HAP-1 (cell line): Measurements from ENCODE around the gene CTNS.
A peak's percentile ranks its signal among the peaks of the same experiment; 100 is the strongest.

ENCODE experiments used
- DNase-seq, 2 experiments: peaks; one replicate each; pipeline ENCODE4 v3.0.0-alpha.2; 2016 to 2020; ENCODE audit warnings: low spot score in 2 of 2
- H3K27me3 ChIP-seq: fragments of 250-450 bp; sonication (Bioruptor Pico); 2 replicates; pipeline ENCODE4 v1.5.1; 2020; ENCODE audit warnings: low read depth, mild to moderate bottlenecking, moderate library complexity
- H3K36me3 ChIP-seq: fragments of 250-450 bp; sonication (Bioruptor Pico); replicated peaks from 2 replicates; pipeline ENCODE4 v1.5.1; 2020; ENCODE audit warnings: mild to moderate bottlenecking
- H3K4me1 ChIP-seq: fragments of 250-450 bp; sonication (Bioruptor Pico); 2 replicates; pipeline ENCODE4 v1.5.1; 2020; ENCODE audit warnings: mild to moderate bottlenecking
- H3K4me3 ChIP-seq: fragments of 250-450 bp; sonication (Bioruptor Pico); 2 replicates; pipeline ENCODE4 v1.5.1; 2020; ENCODE audit warnings: mild to moderate bottlenecking, moderate library complexity
- H3K9me3 ChIP-seq: fragments of 250-450 bp; sonication (Bioruptor Pico); 2 replicates; pipeline ENCODE4 v1.5.1; 2020; ENCODE audit warnings: mild to moderate bottlenecking, moderate library complexity
- in situ Hi-C: fragments of 300-500 bp; cut with MboI; formaldehyde crosslinking; loops from 3 replicates; pipeline ENCODE4 v1.14.3; 2020; ENCODE audit warnings: low sequenced_read_pairs, inconsistent platforms, mixed read lengths

CTNS gene

GRCh38 chr17:3657874-3658783, 21.6 kb downstream of the CTNS start:
- no peaks in the 10 kb centered on the region for H3K9me3 ChIP-seq
- no peaks in the 10 kb centered on the region; the same call in 1 of the 2 replicates for H3K36me3 ChIP-seq
- in situ Hi-C loops = no loop called here
- no peak for DNase-seq
- no peak overlapping the region for H3K4me3 ChIP-seq
- no peaks in the 10 kb centered on the region for H3K27me3 ChIP-seq
- H3K4me1 ChIP-seq = no peaks in the 10 kb centered on the region

GRCh38 chr17:3658784-3659449, 22.4 kb downstream of the CTNS start:
- Histone ChIP-seq H3K36me3 (no peaks in the 10 kb centered on the region; the same call in none of the 2 replicates), H3K4me1 (no peaks in the 10 kb centered on the region), H3K9me3 (no peaks in the 10 kb centered on the region), H3K4me3 (no peak overlapping the region), H3K27me3 (no peaks in the 10 kb centered on the region)
- DNase-seq = no peak
- in situ Hi-C loops = no loop called here

- Histone ChIP-seq H3K27me3 (no peaks in the 10 kb centered on the region), H3K4me1 (no peaks in the 10 kb centered on the region), H3K36me3 (no peaks in the 10 kb centered on the region; the same call in none of the 2 replicates), H3K9me3 (no peaks in the 10 kb centered on the region), H3K4me3 (no peak overlapping the region)
- no peak for DNase-seq
- in situ Hi-C loops = no loop called here
Observed at GRCh38 chr17:3659541-3660111, 23.1 kb downstream of the CTNS start.

GRCh38 chr17:3660311-3660891, 23.8 kb downstream of the CTNS start:
- H3K27me3 ChIP-seq = no peaks in the 10 kb centered on the region
- H3K4me1 ChIP-seq = no peaks in the 10 kb centered on the region
- no peaks in the 10 kb centered on the region; the same call in none of the 2 replicates for H3K36me3 ChIP-seq
- no peak for DNase-seq
- in situ Hi-C loops = no loop called here
- no peaks in the 10 kb centered on the region for H3K9me3 ChIP-seq
- no peak overlapping the region for H3K4me3 ChIP-seq

- in situ Hi-C loops = no loop called here
- Histone ChIP-seq H3K4me3 (no peak overlapping the region), H3K9me3 (no peaks in the 10 kb centered on the region), H3K36me3 (no peaks in the 10 kb centered on the region; the same call in none of the 2 replicates), H3K27me3 (no peaks in the 10 kb centered on the region), H3K4me1 (no peaks in the 10 kb centered on the region)
- no peak for DNase-seq
Observed at GRCh38 chr17:3663102-3664011, 26.8 kb downstream of the CTNS start.

GRCh38 chr17:3665834-3666233, 29.3 kb downstream of the CTNS start:
- H3K36me3 ChIP-seq = peaks cover 11% of the 10 kb centered on the region
- in situ Hi-C loops = no loop called here
- peaks cover 7% of the 10 kb centered on the region; the same call in 1 of the 2 replicates for H3K4me1 ChIP-seq
- no peak for DNase-seq
- H3K4me3 ChIP-seq = no peak overlapping the region
- H3K27me3 ChIP-seq = no peaks in the 10 kb centered on the region
- no peaks in the 10 kb centered on the region for H3K9me3 ChIP-seq

GRCh38 chr17:3666516-3666915, 30.0 kb downstream of the CTNS start:
- in situ Hi-C loops = no loop called here
- DNase-seq = no peak
- peaks cover 7% of the 10 kb centered on the region; the same call in 1 of the 2 replicates for H3K4me1 ChIP-seq
- no peaks in the 10 kb centered on the region for H3K9me3 ChIP-seq
- no peak overlapping the region for H3K4me3 ChIP-seq
- H3K27me3 ChIP-seq = no peaks in the 10 kb centered on the region
- H3K36me3 ChIP-seq = peaks cover 11% of the 10 kb centered on the region

- Histone ChIP-seq H3K27me3 (no peaks in the 10 kb centered on the region), H3K4me3 (peak overlapping the region; percentile 100), H3K9me3 (no peaks in the 10 kb centered on the region), H3K36me3 (peaks cover 11% of the 10 kb centered on the region), H3K4me1 (peaks cover 7% of the 10 kb centered on the region; the same call in 1 of the 2 replicates)
- in situ Hi-C loops = no loop called here
- DNase-seq = peak; percentile 63 to 83
Observed at GRCh38 chr17:3667366-3668278, 31.1 kb downstream of the CTNS start.

GRCh38 chr17:3668279-3669084, 31.9 kb downstream of the CTNS start, which contains the start of the genes EMC6 and TAX1BP3:
Gene EMC6 (plus strand): TSS chr17:3668812. CDS start chr17:3669147, 335 bp downstream.
Gene TAX1BP3 (minus strand): TSS chr17:3668578. CDS start chr17:3668526, 52 bp downstream.
- Histone ChIP-seq H3K36me3 (peaks cover 11% of the 10 kb centered on the region), H3K4me3 (peak within 1 kb of the TSS; percentile 100), H3K9me3 (no peaks in the 10 kb centered on the region), H3K4me1 (peaks cover 7% of the 10 kb centered on the region; the same call in 1 of the 2 replicates), H3K27me3 (no peaks in the 10 kb centered on the region)
- in situ Hi-C loops = no loop called here
- peak; percentile 92 to 98 for DNase-seq

GRCh38 chr17:3669085-3669347, 32.5 kb downstream of the CTNS start:
- Histone ChIP-seq H3K9me3 (no peaks in the 10 kb centered on the region), H3K4me3 (peak overlapping the region; percentile 100), H3K36me3 (peaks cover 11% of the 10 kb centered on the region), H3K27me3 (no peaks in the 10 kb centered on the region), H3K4me1 (peaks cover 7% of the 10 kb centered on the region; the same call in 1 of the 2 replicates)
- DNase-seq = no peak
- in situ Hi-C loops = no loop called here

GRCh38 chr17:3669548-3669947, 33.0 kb downstream of the CTNS start:
- peaks cover 7% of the 10 kb centered on the region; the same call in 1 of the 2 replicates for H3K4me1 ChIP-seq
- peaks cover 11% of the 10 kb centered on the region for H3K36me3 ChIP-seq
- in situ Hi-C loops = no loop called here
- H3K27me3 ChIP-seq = no peaks in the 10 kb centered on the region
- no peak for DNase-seq
- peak overlapping the region; percentile 100 for H3K4me3 ChIP-seq
- no peaks in the 10 kb centered on the region for H3K9me3 ChIP-seq
